Left kidney (tissue), 8 donors: Measurements from ENCODE around the gene IDH3G. TPM values are rescaled to one million over a fixed set of nuclear protein-coding genes. Genes with fewer than 3 reads are reported as not detected.
"Not testable (repeated sequence)": the region's sequence is repeated elsewhere in the genome, so short reads cannot be mapped to it uniquely, and the experiment has no call there.

ENCODE experiments used
- DNase-seq: peaks from one replicate; pipeline ENCODE4 v3.0.0-alpha.2; 2013
- long read RNA-seq, 8 donors: transcript quantifications; one replicate each; lab custom pipeline, GENCODE V29; 2026
- polyA plus RNA-seq: library from polyadenylated mRNA; unstranded; fragments of 120-200 nt; gene quantifications from one replicate; pipeline ENCODE4 v1.2.1, GENCODE V29; 2013; ENCODE audit not compliant: insufficient read length

The IDH3G gene
- 70.1 TPM for polyA plus RNA-seq
- long read RNA-seq, donor 1, partial matches to known transcripts = 515 of 558 reads
- long read RNA-seq, donor 1, other reads (novel, unspliced or antisense) = 43 of 558 reads
- long read RNA-seq, donor 2, partial matches to known transcripts = 417 of 443 reads
- long read RNA-seq, donor 2, other reads (novel, unspliced or antisense) = 26 of 443 reads
- long read RNA-seq, donor 3, partial matches to known transcripts = 5 of 29 reads
- long read RNA-seq, donor 3, other reads (novel, unspliced or antisense) = 24 of 29 reads
- long read RNA-seq, donor 4, partial matches to known transcripts = 122 of 122 reads
- long read RNA-seq, donor 4, other reads (novel, unspliced or antisense) = 0 of 122 reads
- long read RNA-seq, donor 5, partial matches to known transcripts = 774 of 807 reads
- long read RNA-seq, donor 5, other reads (novel, unspliced or antisense) = 33 of 807 reads
- long read RNA-seq, donor 6, partial matches to known transcripts = 14 of 30 reads
- long read RNA-seq, donor 6, other reads (novel, unspliced or antisense) = 16 of 30 reads
- long read RNA-seq, donor 7, partial matches to known transcripts = 12 of 29 reads
- long read RNA-seq, donor 7, other reads (novel, unspliced or antisense) = 17 of 29 reads
- long read RNA-seq, donor 8, partial matches to known transcripts = 154 of 164 reads
- long read RNA-seq, donor 8, other reads (novel, unspliced or antisense) = 10 of 164 reads

DNA sequence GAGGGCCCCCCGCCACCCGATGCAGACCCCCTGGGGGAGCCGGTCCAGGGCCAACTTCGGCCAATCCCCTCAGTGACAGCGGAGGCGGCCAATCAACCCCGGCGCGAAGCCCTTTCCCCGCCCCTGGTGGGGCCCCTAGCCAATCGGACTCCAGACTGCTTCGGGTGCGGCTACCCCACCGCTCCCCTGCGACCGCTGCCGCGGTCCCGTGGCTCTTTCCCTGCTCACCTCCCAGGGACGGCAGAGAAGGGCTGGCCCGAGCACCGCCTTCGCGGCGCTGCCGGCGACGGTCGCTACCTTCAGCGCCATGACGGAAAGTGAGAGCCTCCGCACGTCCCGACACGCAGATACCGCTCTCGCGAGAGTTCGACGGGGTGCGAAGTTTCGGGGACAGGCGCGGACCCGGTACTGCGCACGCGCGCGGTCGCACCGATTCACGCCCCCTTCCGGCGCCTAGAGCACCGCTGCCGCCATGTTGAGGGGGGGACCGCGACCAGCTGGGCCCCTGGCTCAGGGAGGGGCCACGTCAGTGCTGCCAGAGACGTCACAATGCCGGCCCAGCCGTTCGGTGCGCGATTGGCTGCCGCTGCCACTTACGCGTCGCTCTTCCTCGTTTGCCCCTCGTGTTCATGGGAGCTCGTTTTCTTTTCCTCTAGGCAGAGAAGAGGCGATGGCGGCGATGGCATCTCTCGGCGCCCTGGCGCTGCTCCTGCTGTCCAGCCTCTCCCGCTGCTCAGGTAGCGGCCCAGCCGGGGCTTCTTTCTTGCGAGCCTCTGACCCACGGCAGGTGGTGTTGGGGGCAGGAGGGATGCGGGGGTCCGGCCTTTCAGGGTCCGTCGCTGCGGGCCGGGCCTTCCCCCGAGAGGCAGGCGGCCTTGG, at the start of gene IDH3G, which contains the start of gene SSR4:
Gene IDH3G, minus strand, starts transcription at position 358 of the 879 bp plus-strand sequence. Its CDS starts 49 bp downstream, at position 309.
Gene SSR4, plus strand, starts transcription at position 651 of the 879 bp plus-strand sequence. Its CDS starts 20 bp downstream, at position 671.
- peak; percentile 91 for DNase-seq

- no peak for DNase-seq
Measured at GRCh38 chrX:153836921-153837320, 42.7 kb upstream of the IDH3G start.

- no peak for DNase-seq
Measured at GRCh38 chrX:153832728-153833127, 38.6 kb upstream of the IDH3G start.

DNA sequence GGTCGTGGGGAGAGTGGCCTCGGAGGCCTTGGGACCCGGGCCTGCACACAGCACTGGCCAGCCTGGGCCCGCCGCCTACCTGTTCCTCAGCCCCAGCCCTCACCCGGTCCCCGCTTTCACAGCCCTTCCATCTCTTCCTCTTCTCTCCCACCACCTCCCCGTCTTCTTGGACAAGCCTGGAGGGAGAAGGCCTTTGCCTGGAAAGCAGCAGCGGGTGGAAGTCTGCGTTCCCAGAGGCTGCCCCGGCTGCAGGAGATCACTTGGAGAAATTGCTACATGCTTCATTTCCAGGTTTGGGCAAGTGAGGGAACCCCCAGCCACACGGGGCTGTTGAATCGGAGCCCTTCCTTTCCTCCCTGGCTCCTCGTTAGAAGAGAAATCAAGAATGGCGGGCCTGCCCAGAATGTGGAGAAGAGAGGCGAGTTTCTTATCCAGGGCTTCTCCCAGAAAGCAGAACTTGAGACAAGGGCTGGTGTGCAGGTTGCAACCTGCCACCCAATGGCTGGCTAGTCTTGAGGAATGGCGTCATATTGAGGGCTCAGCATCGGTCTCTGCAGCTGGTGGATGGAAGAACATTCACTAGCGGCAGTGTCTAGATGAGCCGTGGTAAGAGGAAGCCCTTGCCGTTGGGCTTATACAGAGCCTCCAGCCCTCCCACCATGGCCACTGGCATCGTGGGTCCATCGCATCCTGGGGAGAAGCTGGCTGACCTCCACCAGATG, 37.4 kb upstream of the IDH3G start:
- no peak for DNase-seq

GRCh38 chrX:153830640-153831428, 36.7 kb upstream of the IDH3G start:
- no peak for DNase-seq

- no peak for DNase-seq
Measured at GRCh38 chrX:153829799-153830639, 35.8 kb upstream of the IDH3G start, which contains the start of gene PDZD4. TSS of gene PDZD4 (minus strand) at chrX:153830544. CDS start at chrX:153830298, 246 bp downstream.

DNA sequence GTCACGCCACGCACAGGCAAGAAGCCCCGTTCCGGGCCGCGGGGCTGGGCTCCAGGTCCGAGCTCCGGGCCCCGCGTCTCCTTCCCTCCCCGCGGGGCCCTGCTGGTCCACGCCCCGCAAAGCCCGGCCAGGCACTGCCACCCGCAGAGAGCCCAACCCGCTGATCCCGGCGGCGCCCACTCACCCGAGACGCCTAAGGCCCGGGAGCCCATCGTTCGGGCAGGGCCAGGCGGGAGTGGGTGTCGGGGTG, 35.3 kb upstream of the IDH3G start:
- no peak for DNase-seq

DNA sequence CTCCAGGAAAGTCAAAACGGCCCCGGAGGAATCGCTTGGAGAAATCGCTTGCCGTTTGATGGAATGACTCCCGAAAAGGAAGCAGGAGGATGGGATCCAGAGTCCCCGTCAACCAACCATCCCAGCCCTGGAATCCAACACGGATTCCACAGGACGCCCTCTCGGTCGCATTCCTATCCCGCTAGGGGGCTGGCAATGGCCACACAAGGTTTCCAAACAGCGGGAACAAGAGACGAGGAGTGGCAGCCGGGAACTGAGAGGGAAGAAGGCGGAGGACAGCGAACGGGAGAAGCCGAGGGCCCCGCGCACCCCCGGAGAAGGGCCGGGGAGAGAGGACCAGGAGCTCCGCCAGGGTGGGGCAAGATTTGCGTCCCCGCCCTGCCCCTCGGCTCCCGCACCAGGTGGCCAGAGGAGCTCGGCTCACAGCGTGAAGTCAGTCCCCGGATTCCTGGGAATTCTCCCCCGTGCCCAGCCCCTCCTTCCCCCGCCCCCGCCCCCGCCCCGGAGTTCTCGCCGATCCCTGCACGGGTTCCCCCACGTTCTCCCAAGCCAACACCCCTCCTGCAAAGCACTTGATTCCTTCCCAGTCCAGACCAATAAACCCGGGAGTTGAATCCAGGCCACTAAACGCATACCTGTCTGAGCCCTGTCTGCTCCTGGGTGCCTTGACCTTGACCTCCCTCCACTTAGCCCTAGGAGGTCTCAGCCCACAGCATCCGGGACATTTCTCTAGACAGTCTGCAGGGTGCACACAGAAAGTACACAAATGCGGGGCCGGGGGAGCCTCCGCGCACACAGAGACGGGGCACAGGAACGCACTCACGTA, 34.8 kb upstream of the IDH3G start:
- no peak for DNase-seq

GRCh38 chrX:153828308-153828707, 34.1 kb upstream of the IDH3G start:
- DNase-seq = no peak

DNA sequence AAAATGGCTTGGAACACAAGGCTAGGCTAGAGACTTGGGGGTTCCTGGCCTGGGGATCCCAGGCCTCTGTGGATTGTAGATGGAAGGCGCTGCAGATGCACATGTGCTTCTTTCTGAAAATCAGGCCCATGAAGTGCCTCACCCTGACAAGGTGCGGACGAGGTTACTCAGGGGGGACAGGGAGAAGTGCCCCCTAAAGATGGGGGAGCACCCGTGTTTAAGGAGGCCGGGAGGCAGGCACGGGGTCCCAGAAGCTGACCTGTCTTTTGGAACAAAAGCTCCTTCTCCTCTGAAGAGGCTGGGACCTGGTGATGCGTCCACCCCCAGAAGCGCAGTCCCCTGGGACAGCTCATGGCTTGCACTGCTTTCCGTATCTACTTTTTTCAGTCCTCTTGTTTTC, 33.7 kb upstream of the IDH3G start:
- no peak for DNase-seq

GRCh38 chrX:153827016-153827415, 32.8 kb upstream of the IDH3G start:
- no peak for DNase-seq

GRCh38 chrX:153825042-153825441, 30.9 kb upstream of the IDH3G start:
- DNase-seq = no peak

DNA sequence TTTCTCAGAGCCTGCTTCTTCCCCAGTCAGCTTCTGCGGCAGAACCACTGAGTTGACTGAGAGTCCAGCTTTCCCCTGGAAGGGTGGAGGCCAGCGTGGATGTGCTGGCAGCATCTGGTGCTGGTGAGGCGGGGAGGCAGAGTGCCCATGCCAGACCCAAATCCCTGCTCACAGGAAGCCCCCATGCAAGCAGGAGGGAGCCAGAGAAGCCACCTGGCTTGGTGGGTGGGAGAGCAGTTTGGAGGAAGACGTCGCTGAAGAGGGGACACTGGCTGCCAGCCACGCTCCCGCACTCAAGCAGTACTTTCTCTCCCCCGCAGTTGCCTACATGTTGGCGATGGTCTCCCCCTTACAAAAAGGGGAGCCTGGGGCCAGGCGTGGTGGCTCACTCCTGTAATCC, 30.2 kb upstream of the IDH3G start:
- DNase-seq = no peak

- no peak for DNase-seq
Measured at GRCh38 chrX:153821066-153821465, 26.9 kb upstream of the IDH3G start.

- no peak for DNase-seq
Measured at GRCh38 chrX:153820601-153821000, 26.4 kb upstream of the IDH3G start.

- no peak for DNase-seq
Measured at GRCh38 chrX:153819384-153820040, 25.3 kb upstream of the IDH3G start.

DNA sequence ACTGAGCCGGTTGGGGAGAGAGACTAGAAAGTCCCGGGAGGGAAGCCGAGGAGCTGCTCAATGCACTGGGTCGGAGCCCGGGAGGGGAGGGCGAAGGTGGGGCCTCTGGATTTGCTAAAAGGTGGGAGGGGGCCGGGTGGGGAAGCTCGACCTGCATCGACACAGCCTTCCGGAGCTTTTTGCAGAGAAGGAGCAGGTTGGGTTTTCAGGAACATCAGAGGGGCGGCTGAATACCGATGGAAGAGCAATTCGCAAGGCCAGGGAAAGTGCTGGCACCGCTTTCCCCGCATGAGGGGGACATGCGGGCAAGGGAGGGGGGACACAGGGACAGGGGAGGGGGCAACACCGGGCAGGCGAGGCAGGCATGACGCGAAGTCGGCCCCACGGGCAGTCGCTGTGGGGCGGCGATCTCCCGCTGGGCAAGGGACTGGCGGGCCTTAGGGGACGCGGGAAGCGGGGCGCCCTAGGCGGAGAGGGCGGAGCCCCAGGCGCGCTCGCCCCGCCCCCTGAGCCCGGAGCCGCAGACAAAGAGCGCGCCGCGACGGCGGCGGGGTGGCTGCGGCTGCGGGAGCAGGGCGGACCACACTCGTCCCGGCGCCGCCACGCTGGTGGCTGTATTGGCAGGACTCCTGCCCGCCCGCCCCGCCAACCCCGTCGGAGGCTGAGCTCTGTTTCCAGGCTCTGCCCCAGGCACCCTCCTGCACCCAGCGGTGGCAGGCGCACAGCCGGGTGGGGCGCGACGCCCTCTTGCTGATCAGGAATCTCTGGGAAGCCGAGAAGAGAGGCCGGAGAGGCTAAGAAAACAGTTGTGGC, 24.6 kb upstream of the IDH3G start:
- no peak for DNase-seq

DNA sequence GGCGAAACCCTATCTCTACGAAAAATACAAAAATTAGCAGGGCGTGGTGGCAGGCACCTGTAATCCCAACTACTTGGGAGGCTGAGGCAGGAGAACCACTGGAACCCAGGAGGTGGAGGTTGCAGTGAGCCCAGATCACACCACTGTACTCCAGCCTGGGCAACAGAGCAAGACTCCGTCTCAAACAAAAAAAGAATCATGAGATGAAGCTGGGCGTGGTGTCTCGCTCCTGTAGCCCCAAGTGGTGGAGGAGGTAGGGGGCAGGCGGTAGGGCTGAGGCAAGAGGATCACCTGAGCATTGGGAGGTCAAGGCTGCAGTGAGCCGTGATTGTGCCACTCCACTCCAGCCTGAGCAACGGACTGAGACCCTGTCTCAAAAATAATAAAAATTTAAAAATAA, 23.9 kb upstream of the IDH3G start:
- not testable (repeated sequence) for DNase-seq
